ENCODE measurements around the gene KIF2A. TPM values are rescaled to one million over a fixed set of nuclear protein-coding genes. Genes with fewer than 3 reads are reported as not detected.

Gene KIF2A
- total and polyA plus RNA-seq, 2 of the 8 experiments (the other 6 are each of a cell fraction or from before 2014, with no cell fraction given), result 18.4 to 97.1 TPM

DNA sequence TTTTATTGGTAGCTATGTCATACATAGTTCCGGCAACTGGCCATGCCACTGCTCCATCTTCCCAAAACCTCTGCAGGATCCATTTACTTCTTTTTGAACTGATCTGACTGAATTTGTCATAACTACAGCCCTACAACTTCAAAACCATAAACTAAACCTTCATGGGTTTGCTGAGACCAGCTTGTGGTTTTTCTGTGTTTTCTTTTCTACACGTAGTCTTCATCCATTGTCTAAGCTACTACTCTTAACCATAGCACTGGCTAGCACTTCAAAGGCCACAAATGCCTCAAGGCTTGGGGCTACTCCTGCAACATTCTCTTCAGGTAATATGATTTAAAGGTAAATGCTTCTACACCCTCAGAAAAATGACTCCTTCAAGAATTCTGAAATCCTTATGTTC lies 9.0 kb upstream of the KIF2A start:
- Histone ChIP-seq H2BK120ac (replicated peaks; ENCODE audit: low read depth, low read length) (no peak overlapping the region), H3K4me2 (ENCODE audit: insufficient read depth in 1 of 2, low read depth in 2 of 2, low read length in 2 of 2) (no peak overlapping the region), H3K14ac (ENCODE audit: insufficient read length) (no peak overlapping the region), H3K23me2 (ENCODE audit: low read depth, low read length) (no peaks in the 10 kb centered on the region), H2BK5ac (ENCODE audit: low read depth, low read length) (no peak overlapping the region), H3K27ac (ENCODE audit: low read depth, low read length) (no peak overlapping the region), H3K9me3 (ENCODE audit: insufficient read depth in 2 of 2, low read depth in 1 of 2, low read length in 1 of 2) (no peaks in the 10 kb centered on the region), H4K8ac (ENCODE audit: extremely low read depth, insufficient read depth, low read length) (no peak overlapping the region), H3K23ac (ENCODE audit: insufficient read length) (no peak overlapping the region), H3K9ac (replicated peaks in 1 of 4; ENCODE audit: extremely low read depth in 1 of 4, low read depth in 3 of 4, low read length in 3 of 4) (no peak overlapping the region), H4K91ac (replicated peaks; ENCODE audit: insufficient read length, low read length) (no peak overlapping the region), H3K36me3 (ENCODE audit: control insufficient read depth in 2 of 4, insufficient read depth in 4 of 4, low read length in 3 of 4) (no peaks in the 10 kb centered on the region), H3K18ac (ENCODE audit: extremely low read depth, low read length) (no peak overlapping the region), H2AK5ac (ENCODE audit: low read depth, low read length) (no peak overlapping the region), H3K79me2 (ENCODE audit: control insufficient read depth in 1 of 2, insufficient read depth in 2 of 2, low read length in 2 of 2) (no peaks in the 10 kb centered on the region), H3K4me3 (ENCODE audit: extremely low read depth in 1 of 4, insufficient read depth in 2 of 4, low read depth in 3 of 4, low read length in 4 of 4) (no peak overlapping the region), H3K79me1 (ENCODE audit: low read depth, low read length) (no peaks in the 10 kb centered on the region), H2BK20ac (ENCODE audit: low read length) (no peak overlapping the region), H2BK12ac (ENCODE audit: low read depth, low read length) (no peak overlapping the region), H3K27me3 (replicated peaks in 1 of 4; ENCODE audit: control insufficient read depth in 3 of 4, extremely low read depth in 1 of 4, insufficient read depth in 3 of 4, low read length in 3 of 4) (no peaks in the 10 kb centered on the region), H4K20me1 (replicated peaks in 1 of 2; ENCODE audit: control insufficient read depth in 1 of 2, insufficient read depth in 2 of 2, low read length in 2 of 2) (no peaks in the 10 kb centered on the region), H2AFZ (ENCODE audit: low read length) (no peak overlapping the region), H2BK15ac (ENCODE audit: low read length) (no peak overlapping the region), H3K4ac (replicated peaks; ENCODE audit: insufficient read length, low read depth, low read length) (no peak overlapping the region), H4K5ac (ENCODE audit: insufficient read length, low read depth, low read length) (no peak overlapping the region), H3K4me1 (replicated peaks in 1 of 4; ENCODE audit: control insufficient read depth in 3 of 4, insufficient read depth in 4 of 4, low read length in 3 of 4) (no peaks in the 10 kb centered on the region), H3K56ac (replicated peaks; ENCODE audit: insufficient read length, low read depth, low read length) (no peak overlapping the region)
- ChIA-PET CTCF (ENCODE audit: partially characterized antibody) (interaction anchor here (1.3 to 1.4 kb wide), 3 partner anchors 8 to 398 kb away, joined by 3 to 8 read pairs (median 4); no protein-coding TSS in a partner anchor), POLR2A (ENCODE audit: partially characterized antibody) (interaction anchor here (1.1 to 1.9 kb wide), 2 partner anchors 9 to 107 kb away, joined by 3 to 5 read pairs; partner anchors contain the start of genes DIMT1 and KIF2A)
- WGBS, 2 experiments (ENCODE audit: extremely low coverage in 1 of 2, insufficient coverage in 1 of 2, insufficient read length in 1 of 2, insufficient replicate concordance in 2 of 2, low coverage in 1 of 2, low lambda C conversion rate in 2 of 2, missing lambda C conversion rate in 1 of 2), result 93% methylated on average over 2 of the region's 2 CpGs; no CpG with 5 or more reads in 1 of the 2 experiments
- TF ChIP-seq ASH2L (IDR thresholded peaks at IDR 0.05; ENCODE audit: low read length) (no peak), HDAC2 (IDR thresholded peaks at IDR 0.05; ENCODE audit: borderline replicate concordance in 1 of 2, low read depth in 2 of 2, low read length in 2 of 2) (no peak), EP300 (IDR thresholded peaks at IDR 0.05; ENCODE audit: borderline replicate concordance in 1 of 2, low read depth in 2 of 2, low read length in 2 of 2) (no peak)
- FAIRE-seq (no peak), DNase-seq (ENCODE audit: low read depth in 1 of 2, low spot score in 2 of 2) (no peak)

Measured in H1 (cell line).